Measurements from ENCODE around the gene DCX. TPM values are rescaled to one million over a fixed set of nuclear protein-coding genes. Genes with fewer than 3 reads are reported as not detected.

Gene DCX
- total RNA-seq, 2 donors from 2014 or later = not detected

GRCh38 chrX:111329370-111329769, 82.6 kb downstream of the DCX start:
- peaks cover 14% of the 10 kb centered on the region for H3K27me3 Mint-ChIP-seq (ENCODE audit: low read depth)
- DNase-seq (no peak), ATAC-seq (replicated peaks in 1 of 2) (no peak)
- no peaks in the 10 kb centered on the region for H3K36me3 Mint-ChIP-seq (ENCODE audit: insufficient read depth in 2 of 2)
- no peak overlapping the region for H3K27ac Mint-ChIP-seq
- H3K9me3 Mint-ChIP-seq = no peaks in the 10 kb centered on the region
- H3K4me3 Mint-ChIP-seq = no peak overlapping the region
- no peaks in the 10 kb centered on the region for H3K4me1 Mint-ChIP-seq (ENCODE audit: low read depth)

GRCh38 chrX:111328858-111329257, 83.1 kb downstream of the DCX start:
- H3K27ac Mint-ChIP-seq = no peak overlapping the region
- H3K27me3 Mint-ChIP-seq (ENCODE audit: low read depth) = peaks cover 14% of the 10 kb centered on the region
- DNase-seq (no peak), ATAC-seq (replicated peaks in 1 of 2) (no peak)
- no peaks in the 10 kb centered on the region for H3K9me3 Mint-ChIP-seq
- no peaks in the 10 kb centered on the region for H3K36me3 Mint-ChIP-seq (ENCODE audit: insufficient read depth in 2 of 2)
- H3K4me1 Mint-ChIP-seq (ENCODE audit: low read depth) = no peaks in the 10 kb centered on the region
- no peak overlapping the region for H3K4me3 Mint-ChIP-seq

DNA sequence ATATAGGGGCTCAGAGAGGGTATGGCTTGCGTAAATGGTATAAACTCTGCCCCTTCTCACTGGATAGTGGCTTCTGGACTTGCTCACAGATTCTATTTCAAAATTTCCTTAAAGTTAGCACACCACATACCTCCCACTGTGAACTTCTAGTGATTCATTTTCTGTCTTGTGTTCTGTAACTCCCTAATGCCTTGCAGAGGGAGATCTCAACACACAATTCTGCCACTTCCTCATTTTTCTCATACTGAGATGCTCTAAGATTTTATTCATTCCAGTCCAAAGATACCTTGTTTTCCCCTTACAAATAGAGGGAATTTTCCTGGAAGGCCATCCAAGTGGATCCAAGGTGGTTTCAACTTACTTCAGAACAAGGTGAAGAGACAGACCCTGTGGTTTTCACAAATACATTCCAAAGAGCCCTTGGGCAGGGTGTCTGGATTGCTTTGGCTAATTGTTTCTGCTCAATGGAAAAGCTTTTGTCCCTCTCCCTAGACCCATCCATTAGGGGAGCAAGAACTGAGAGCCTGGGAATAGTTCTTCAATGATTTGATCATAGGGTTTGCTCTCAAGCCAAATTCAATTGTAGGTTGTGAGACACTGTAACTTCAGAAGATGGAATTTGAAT, 89.6 kb downstream of the DCX start:
- H3K27me3 Mint-ChIP-seq (ENCODE audit: low read depth) = peaks cover 33% of the 10 kb centered on the region
- ATAC-seq (replicated peaks in 1 of 2) (no peak), DNase-seq (no peak)
- no peak overlapping the region for H3K27ac Mint-ChIP-seq
- H3K4me1 Mint-ChIP-seq (ENCODE audit: low read depth) = no peaks in the 10 kb centered on the region
- H3K4me3 Mint-ChIP-seq = no peak overlapping the region
- H3K36me3 Mint-ChIP-seq (ENCODE audit: insufficient read depth in 2 of 2) = no peaks in the 10 kb centered on the region
- H3K9me3 Mint-ChIP-seq = peaks cover 0 to under 1% of the 10 kb centered on the region in 2 donors

GRCh38 chrX:111319451-111319850, 92.5 kb downstream of the DCX start:
- Mint-ChIP-seq H3K27ac (no peak overlapping the region), H3K4me1 (ENCODE audit: low read depth) (no peaks in the 10 kb centered on the region), H3K4me3 (no peak overlapping the region), H3K36me3 (ENCODE audit: insufficient read depth in 2 of 2) (no peaks in the 10 kb centered on the region), H3K27me3 (ENCODE audit: low read depth) (peaks cover 41% of the 10 kb centered on the region), H3K9me3 (peaks cover 0 to 3% of the 10 kb centered on the region in 2 donors)
- DNase-seq (no peak), ATAC-seq (replicated peaks in 1 of 2) (no peak)

DNA sequence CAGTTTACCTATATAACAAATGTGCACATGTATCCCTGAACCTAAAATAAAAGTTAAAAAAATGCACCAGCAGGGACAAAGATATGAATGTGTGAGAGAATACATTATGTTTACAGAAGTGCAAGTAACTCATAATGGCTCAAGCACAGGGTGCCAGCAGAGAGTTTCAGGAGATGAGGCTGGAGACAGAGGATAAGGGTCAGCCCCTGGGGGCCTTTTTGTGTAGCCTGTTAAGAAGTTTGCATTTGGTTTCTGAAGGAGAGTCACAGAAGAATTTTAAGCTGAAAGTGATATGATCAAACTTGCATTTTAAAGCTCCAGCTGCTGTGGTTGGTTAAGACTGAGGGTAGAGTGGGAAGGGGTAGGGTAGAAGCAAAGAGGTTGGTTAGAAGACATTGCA, 93.1 kb downstream of the DCX start:
- no peak for ATAC-seq (replicated peaks in 1 of 2)
- no peak overlapping the region for H3K27ac Mint-ChIP-seq

GRCh38 chrX:111309083-111309482, 102.9 kb downstream of the DCX start:
- DNase-seq = no peak
- no peaks in the 10 kb centered on the region for H3K4me1 Mint-ChIP-seq (ENCODE audit: low read depth)

More for the DNA sequence above, 93.1 kb downstream of the DCX start:
- Mint-ChIP-seq H3K27me3 (ENCODE audit: low read depth) (peaks cover 41% of the 10 kb centered on the region), H3K4me3 (no peak overlapping the region), H3K36me3 (ENCODE audit: insufficient read depth in 2 of 2) (no peaks in the 10 kb centered on the region), H3K9me3 (peaks cover 0 to 3% of the 10 kb centered on the region in 2 donors), H3K4me1 (ENCODE audit: low read depth) (no peaks in the 10 kb centered on the region)
- no peak for DNase-seq

DNA sequence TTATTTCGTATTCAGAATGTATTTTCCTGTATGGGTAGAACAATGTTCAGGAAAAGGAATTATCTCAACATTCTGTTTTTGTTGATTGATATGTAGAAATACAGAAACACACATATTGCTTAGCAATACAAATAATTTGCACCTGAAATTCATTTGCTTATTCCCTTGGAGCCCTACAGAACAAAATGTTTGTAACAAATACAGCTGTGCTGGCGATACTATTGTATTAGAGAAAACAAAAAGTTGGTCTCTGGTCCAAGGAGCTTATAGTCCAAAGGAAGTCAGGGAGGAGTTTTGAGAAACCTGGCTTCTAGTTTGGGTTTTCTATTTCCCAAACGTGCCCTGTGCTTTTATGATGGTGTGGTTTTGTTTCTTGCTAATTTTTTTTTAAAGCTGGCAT, 104.0 kb downstream of the DCX start:
- H3K4me1 Mint-ChIP-seq (ENCODE audit: low read depth) = no peaks in the 10 kb centered on the region
- DNase-seq = no peak
- no peaks in the 10 kb centered on the region for H3K9me3 Mint-ChIP-seq
- H3K27me3 Mint-ChIP-seq (ENCODE audit: low read depth) = peaks cover 44% of the 10 kb centered on the region
- H3K36me3 Mint-ChIP-seq (ENCODE audit: insufficient read depth in 2 of 2) = no peaks in the 10 kb centered on the region
- no peak overlapping the region for H3K4me3 Mint-ChIP-seq
- no peak overlapping the region for H3K27ac Mint-ChIP-seq
- ATAC-seq (replicated peaks in 1 of 2) = no peak

More at GRCh38 chrX:111309083-111309482, 102.9 kb downstream of the DCX start:
- peaks cover 47% of the 10 kb centered on the region for H3K27me3 Mint-ChIP-seq (ENCODE audit: low read depth)
- peaks cover 0 to 2% of the 10 kb centered on the region in 2 donors for H3K36me3 Mint-ChIP-seq (ENCODE audit: insufficient read depth in 2 of 2)
- no peak overlapping the region for H3K27ac Mint-ChIP-seq
- H3K9me3 Mint-ChIP-seq = peaks cover 1 to 3% of the 10 kb centered on the region in 2 donors
- H3K4me3 Mint-ChIP-seq = no peak overlapping the region
- no peak for ATAC-seq (replicated peaks in 1 of 2)

- Mint-ChIP-seq H3K27me3 (ENCODE audit: low read depth) (peaks cover 34% of the 10 kb centered on the region), H3K27ac (no peak overlapping the region), H3K9me3 (no peaks in the 10 kb centered on the region), H3K4me3 (no peak overlapping the region), H3K36me3 (ENCODE audit: insufficient read depth in 2 of 2) (no peaks in the 10 kb centered on the region), H3K4me1 (ENCODE audit: low read depth) (no peaks in the 10 kb centered on the region)
- ATAC-seq (replicated peaks in 1 of 2) (no peak), DNase-seq (no peak)
Measured at GRCh38 chrX:111302284-111302683, 109.7 kb downstream of the DCX start.

DNA sequence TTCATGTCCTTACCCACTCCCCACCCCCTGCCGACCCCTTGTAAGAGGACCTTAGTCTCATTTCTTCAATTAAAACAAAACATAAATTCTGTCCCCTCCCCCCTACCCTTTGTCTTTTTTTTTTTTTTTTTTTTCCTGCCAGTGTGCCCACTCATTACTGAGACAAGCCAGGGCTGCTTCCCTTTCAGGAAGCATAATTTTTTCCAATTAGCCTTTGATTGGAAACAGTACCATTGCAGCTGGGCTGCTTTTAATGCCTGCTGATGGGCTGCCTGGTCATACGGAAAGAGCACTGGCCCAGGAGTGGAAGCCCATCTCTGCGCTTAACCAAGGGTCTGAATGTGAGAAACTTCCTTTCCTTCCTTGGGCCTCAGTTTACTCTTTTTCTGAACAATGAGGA, 123.2 kb downstream of the DCX start:
- no peak for DNase-seq
- H3K27me3 Mint-ChIP-seq (ENCODE audit: low read depth) = peaks cover 54% of the 10 kb centered on the region

DNA sequence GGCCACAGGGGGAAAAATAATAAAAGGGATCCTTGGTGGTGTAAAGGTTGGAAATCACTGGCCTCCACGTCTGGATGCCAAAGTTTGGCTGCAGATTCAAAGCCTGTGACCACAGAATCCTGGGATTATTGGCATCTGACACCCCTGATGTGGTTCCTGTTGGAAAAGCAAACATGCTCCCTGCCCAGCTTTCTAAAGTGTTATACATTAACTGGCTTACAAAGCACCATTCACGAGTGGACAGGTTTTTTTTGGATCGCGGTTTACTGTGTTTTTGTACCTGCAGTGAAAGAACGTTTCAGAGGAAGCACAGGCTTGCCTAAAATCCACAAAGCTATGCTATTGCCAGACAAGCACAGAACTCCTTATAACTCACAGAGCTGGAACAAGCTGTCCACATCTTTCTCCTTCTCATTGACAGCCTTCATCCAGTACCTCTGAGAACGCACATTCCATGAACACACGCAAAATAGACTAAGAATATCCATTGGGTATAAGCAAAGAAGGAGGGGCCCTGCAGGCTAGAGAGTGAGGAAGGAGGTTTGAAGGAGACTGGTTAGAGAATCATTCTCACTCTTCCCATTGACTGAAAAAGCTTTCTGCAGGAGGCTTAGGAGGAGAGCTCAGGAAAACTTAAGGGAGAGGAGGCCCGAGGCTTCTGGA, 127.2 kb downstream of the DCX start:
- H3K4me3 Mint-ChIP-seq = no peak overlapping the region
- H3K36me3 Mint-ChIP-seq (ENCODE audit: insufficient read depth in 2 of 2) = no peaks in the 10 kb centered on the region
- DNase-seq (no peak), ATAC-seq (replicated peaks in 1 of 2) (no peak)
- no peak overlapping the region for H3K27ac Mint-ChIP-seq
- peaks cover 47% of the 10 kb centered on the region for H3K27me3 Mint-ChIP-seq (ENCODE audit: low read depth)
- no peaks in the 10 kb centered on the region for H3K4me1 Mint-ChIP-seq (ENCODE audit: low read depth)
- no peaks in the 10 kb centered on the region for H3K9me3 Mint-ChIP-seq

More for the DNA sequence above, 123.2 kb downstream of the DCX start:
- no peaks in the 10 kb centered on the region for H3K36me3 Mint-ChIP-seq (ENCODE audit: insufficient read depth in 2 of 2)
- H3K9me3 Mint-ChIP-seq = no peaks in the 10 kb centered on the region
- no peak for ATAC-seq (replicated peaks in 1 of 2)
- no peak overlapping the region for H3K27ac Mint-ChIP-seq
- no peaks in the 10 kb centered on the region for H3K4me1 Mint-ChIP-seq (ENCODE audit: low read depth)
- H3K4me3 Mint-ChIP-seq = no peak overlapping the region

GRCh38 chrX:111283446-111283845, 128.5 kb downstream of the DCX start:
- Mint-ChIP-seq H3K36me3 (ENCODE audit: insufficient read depth in 2 of 2) (no peaks in the 10 kb centered on the region), H3K4me1 (ENCODE audit: low read depth) (no peaks in the 10 kb centered on the region), H3K9me3 (no peaks in the 10 kb centered on the region), H3K4me3 (no peak overlapping the region), H3K27ac (no peak overlapping the region), H3K27me3 (ENCODE audit: low read depth) (peaks cover 34% of the 10 kb centered on the region)
- ATAC-seq (replicated peaks in 1 of 2) (no peak), DNase-seq (no peak)

GRCh38 chrX:111282991-111283390, 129.0 kb downstream of the DCX start:
- H3K27me3 Mint-ChIP-seq (ENCODE audit: low read depth) = peaks cover 29% of the 10 kb centered on the region
- H3K4me1 Mint-ChIP-seq (ENCODE audit: low read depth) = no peaks in the 10 kb centered on the region
- H3K27ac Mint-ChIP-seq = no peak overlapping the region
- ATAC-seq (replicated peaks in 1 of 2) = no peak
- no peaks in the 10 kb centered on the region for H3K36me3 Mint-ChIP-seq (ENCODE audit: insufficient read depth in 2 of 2)
- no peak overlapping the region for H3K4me3 Mint-ChIP-seq
- DNase-seq = no peak
- no peaks in the 10 kb centered on the region for H3K9me3 Mint-ChIP-seq

GRCh38 chrX:111282139-111282538, 129.9 kb downstream of the DCX start:
- DNase-seq = no peak

DNA sequence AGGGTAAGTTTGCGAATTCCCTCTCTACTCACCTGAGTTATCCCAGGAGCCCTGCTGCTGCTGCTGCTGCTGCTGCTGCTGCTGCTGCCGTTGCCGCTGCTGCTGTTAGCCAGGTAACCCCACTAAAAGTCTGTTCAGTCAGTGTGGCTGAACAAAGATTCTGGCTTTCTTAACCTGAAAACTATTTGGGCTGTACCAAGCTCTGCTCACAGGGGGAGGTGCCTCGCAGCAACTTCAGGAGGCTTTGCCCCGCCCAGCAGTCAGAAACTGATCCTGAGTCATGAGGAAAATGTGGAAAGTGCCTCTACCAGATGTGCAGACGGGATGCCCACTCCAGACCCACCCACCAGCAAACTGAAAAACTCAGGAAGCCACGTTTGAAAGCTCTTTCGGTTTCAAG, 141.7 kb downstream of the DCX start, which contains the start of gene CAPN6:
Gene CAPN6 (minus strand): TSS at position 145 of the 400 bp plus-strand sequence. CDS start 6,547 bp downstream, outside the sequence.
- no peak within 1 kb of the TSS for H3K4me3 Mint-ChIP-seq
- peaks cover 70% of the 10 kb centered on the region for H3K27me3 Mint-ChIP-seq (ENCODE audit: low read depth)
- ATAC-seq (replicated peaks in 1 of 2) (no peak), DNase-seq (no peak)
- no peaks in the 10 kb centered on the region for H3K4me1 Mint-ChIP-seq (ENCODE audit: low read depth)
- peaks cover 0 to 1% of the 10 kb centered on the region in 2 donors for H3K9me3 Mint-ChIP-seq
- H3K27ac Mint-ChIP-seq = no peak within 1 kb of the TSS
- no peaks in the 10 kb centered on the region for H3K36me3 Mint-ChIP-seq (ENCODE audit: insufficient read depth in 2 of 2)

More at GRCh38 chrX:111282139-111282538, 129.9 kb downstream of the DCX start:
- Mint-ChIP-seq H3K36me3 (ENCODE audit: insufficient read depth in 2 of 2) (no peaks in the 10 kb centered on the region), H3K9me3 (no peaks in the 10 kb centered on the region), H3K4me3 (no peak overlapping the region), H3K27ac (no peak overlapping the region), H3K4me1 (ENCODE audit: low read depth) (no peaks in the 10 kb centered on the region), H3K27me3 (ENCODE audit: low read depth) (peaks cover 21% of the 10 kb centered on the region)
- ATAC-seq (replicated peaks in 1 of 2) = no peak

Data from activated T-cell treated with anti-CD3 and anti-CD28 coated beads, Interleukin-2, amount 50 U/mL, for 72 hours (primary cell).